ENCODE results near the gene CSNK1D. TPM values are rescaled to one million over a fixed set of nuclear protein-coding genes. Genes with fewer than 3 reads are reported as not detected.

CSNK1D gene
- total and polyA plus RNA-seq, 10 of the 15 experiments (the other 5 are each of a cell fraction or from before 2014, with no cell fraction given), result 5.7 to 105 (median 58.1) TPM

DNA sequence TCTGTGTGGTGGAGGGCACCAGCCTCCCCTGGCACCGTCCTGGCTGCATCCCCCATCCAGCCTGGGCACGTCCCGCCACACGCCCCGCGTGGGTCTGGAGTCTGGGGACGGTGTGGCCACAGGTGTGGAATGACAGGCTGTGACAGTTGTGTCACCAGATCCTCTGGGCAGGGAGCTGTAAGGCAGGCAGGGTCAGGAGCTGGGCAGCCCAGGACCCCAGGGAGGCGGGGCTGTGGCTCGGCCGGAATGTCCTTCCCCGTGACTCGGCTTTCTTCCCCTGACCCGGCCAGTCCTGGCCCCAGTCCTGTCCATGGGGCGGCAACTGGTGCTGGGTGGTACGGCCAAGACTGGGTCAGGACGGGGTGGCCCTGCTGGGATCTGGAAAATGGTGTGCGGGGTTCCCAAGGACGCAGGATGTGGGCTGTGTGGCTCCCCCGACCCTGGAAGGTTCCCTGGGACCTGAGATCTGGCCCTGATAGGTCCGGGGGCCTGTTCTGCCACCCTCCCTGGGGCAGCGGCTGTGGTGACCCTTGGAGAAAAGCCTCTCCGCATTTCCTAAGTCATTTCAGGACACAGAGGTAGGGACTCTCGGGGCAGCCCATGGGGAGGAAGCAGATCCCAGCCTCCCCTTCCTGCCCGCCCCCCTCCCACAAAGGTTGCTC, 48.0 kb downstream of the CSNK1D start:
- WGBS (ENCODE audit: insufficient coverage, insufficient replicate concordance, low lambda C conversion rate, missing lambda C conversion rate), result 71% methylated on average over 24 of the region's 24 CpGs

More for the DNA sequence above, 48.0 kb downstream of the CSNK1D start:
- Histone ChIP-seq H3K36me3 (ENCODE audit: control insufficient read depth in 2 of 2, insufficient read depth in 2 of 2, low read length in 1 of 2) (no peaks in the 10 kb centered on the region), H4K20me1 (ENCODE audit: control insufficient read depth, insufficient read depth) (no peaks in the 10 kb centered on the region), H2AFZ (ENCODE audit: control insufficient read depth, low read depth, low read length) (no peak overlapping the region), H3K4me1 (ENCODE audit: control insufficient read depth, insufficient read depth, low read length) (peaks cover 5% of the 10 kb centered on the region), H3K27me3 (replicated peaks in 1 of 2; ENCODE audit: control insufficient read depth in 2 of 2, insufficient read depth in 2 of 2, low read length in 1 of 2) (no peaks in the 10 kb centered on the region; a peak in 1 of 4 replicates), H3K4me3 (no peak overlapping the region), H3K27ac (ENCODE audit: control insufficient read depth, insufficient read depth) (no peak overlapping the region), H3K4me2 (ENCODE audit: control insufficient read depth, insufficient read depth) (no peak overlapping the region), H3K79me2 (ENCODE audit: control insufficient read depth, insufficient read depth, low read length) (peaks cover 24% of the 10 kb centered on the region), H3K9ac (ENCODE audit: control insufficient read depth, insufficient read depth, low read length) (no peak overlapping the region), H3K9me3 (replicated peaks; ENCODE audit: control insufficient read depth, insufficient read depth, low read length) (no peaks in the 10 kb centered on the region)
- ATAC-seq, result no peak
- CTCF ChIA-PET, result no interaction called here
- no peak for FAIRE-seq
- RAD21 ChIA-PET (ENCODE audit: unreplicated experiment), result no interaction called here
- SMC1A ChIA-PET (ENCODE audit: uncharacterized antibody, unreplicated experiment), result no interaction called here
- in situ Hi-C loops (cut with MboI) (no loop called here), intact Hi-C loops (cut with micrococcal nuclease; ENCODE audit: unreplicated experiment) (no loop called here)
- BruUV-seq (replicated peaks), result no TSS peak
- TF ChIP-seq, protein P1, sequence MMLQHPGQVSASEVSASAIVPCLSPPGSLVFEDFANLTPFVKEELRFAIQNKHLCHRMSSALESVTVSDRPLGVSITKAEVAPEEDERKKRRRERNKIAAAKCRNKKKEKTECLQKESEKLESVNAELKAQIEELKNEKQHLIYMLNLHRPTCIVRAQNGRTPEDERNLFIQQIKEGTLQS (IDR thresholded peaks at IDR 0.05; ENCODE audit: borderline replicate concordance, extremely low read depth, low read depth, low read length), result no peak
- TF ChIP-seq LARP7 (IDR thresholded peaks at IDR 0.05), result no peak
- TF ChIP-seq, protein P2, sequence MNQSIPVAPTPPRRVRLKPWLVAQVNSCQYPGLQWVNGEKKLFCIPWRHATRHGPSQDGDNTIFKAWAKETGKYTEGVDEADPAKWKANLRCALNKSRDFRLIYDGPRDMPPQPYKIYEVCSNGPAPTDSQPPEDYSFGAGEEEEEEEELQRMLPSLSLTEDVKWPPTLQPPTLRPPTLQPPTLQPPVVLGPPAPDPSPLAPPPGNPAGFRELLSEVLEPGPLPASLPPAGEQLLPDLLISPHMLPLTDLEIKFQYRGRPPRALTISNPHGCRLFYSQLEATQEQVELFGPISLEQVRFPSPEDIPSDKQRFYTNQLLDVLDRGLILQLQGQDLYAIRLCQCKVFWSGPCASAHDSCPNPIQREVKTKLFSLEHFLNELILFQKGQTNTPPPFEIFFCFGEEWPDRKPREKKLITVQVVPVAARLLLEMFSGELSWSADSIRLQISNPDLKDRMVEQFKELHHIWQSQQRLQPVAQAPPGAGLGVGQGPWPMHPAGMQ (IDR thresholded peaks at IDR 0.05; ENCODE audit: borderline replicate concordance), result no peak
- no peak for TF ChIP-seq RAD21 (IDR thresholded peaks at IDR 0.05; ENCODE audit: insufficient read depth, low read depth, low read length)
- no peak for TF ChIP-seq SREBF1 (IDR thresholded peaks at IDR 0.05; ENCODE audit: low read length)
- TF ChIP-seq MTA2 (IDR thresholded peaks at IDR 0.05; ENCODE audit: low read depth), result no peak
- no peak for TF ChIP-seq FOS (IDR thresholded peaks at IDR 0.05; ENCODE audit: borderline replicate concordance, extremely low read depth, insufficient read length)
- no peak for TF ChIP-seq ATF7 (IDR thresholded peaks at IDR 0.05; ENCODE audit: low read depth)
- TF ChIP-seq, protein P3, sequence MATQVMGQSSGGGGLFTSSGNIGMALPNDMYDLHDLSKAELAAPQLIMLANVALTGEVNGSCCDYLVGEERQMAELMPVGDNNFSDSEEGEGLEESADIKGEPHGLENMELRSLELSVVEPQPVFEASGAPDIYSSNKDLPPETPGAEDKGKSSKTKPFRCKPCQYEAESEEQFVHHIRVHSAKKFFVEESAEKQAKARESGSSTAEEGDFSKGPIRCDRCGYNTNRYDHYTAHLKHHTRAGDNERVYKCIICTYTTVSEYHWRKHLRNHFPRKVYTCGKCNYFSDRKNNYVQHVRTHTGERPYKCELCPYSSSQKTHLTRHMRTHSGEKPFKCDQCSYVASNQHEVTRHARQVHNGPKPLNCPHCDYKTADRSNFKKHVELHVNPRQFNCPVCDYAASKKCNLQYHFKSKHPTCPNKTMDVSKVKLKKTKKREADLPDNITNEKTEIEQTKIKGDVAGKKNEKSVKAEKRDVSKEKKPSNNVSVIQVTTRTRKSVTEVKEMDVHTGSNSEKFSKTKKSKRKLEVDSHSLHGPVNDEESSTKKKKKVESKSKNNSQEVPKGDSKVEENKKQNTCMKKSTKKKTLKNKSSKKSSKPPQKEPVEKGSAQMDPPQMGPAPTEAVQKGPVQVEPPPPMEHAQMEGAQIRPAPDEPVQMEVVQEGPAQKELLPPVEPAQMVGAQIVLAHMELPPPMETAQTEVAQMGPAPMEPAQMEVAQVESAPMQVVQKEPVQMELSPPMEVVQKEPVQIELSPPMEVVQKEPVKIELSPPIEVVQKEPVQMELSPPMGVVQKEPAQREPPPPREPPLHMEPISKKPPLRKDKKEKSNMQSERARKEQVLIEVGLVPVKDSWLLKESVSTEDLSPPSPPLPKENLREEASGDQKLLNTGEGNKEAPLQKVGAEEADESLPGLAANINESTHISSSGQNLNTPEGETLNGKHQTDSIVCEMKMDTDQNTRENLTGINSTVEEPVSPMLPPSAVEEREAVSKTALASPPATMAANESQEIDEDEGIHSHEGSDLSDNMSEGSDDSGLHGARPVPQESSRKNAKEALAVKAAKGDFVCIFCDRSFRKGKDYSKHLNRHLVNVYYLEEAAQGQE (IDR thresholded peaks at IDR 0.05; ENCODE audit: low read depth, low read length), result no peak
- POLR2A ChIA-PET, result interaction anchor here (0.6 kb wide), 1 partner anchor 120 kb away, joined by 3 read pairs; no protein-coding TSS in a partner anchor
- DNase-seq (ENCODE audit: low read depth, low spot score), result no peak

Measured in GM12878 (cell line).